MM.1S (cell line): ENCODE measurements around the gene SS18L1.

Experiments
- CTCF ChIP-seq: fragments of 300-600 bp; sonication (generic); IDR thresholded peaks from 2 replicates; pipeline ENCODE4 v1.5.1; 2016; ENCODE audit warnings: antibody characterized with exemption, low read length, mixed read lengths
- EZH2 ChIP-seq: fragments of 300-600 bp; sonication (generic); optimal IDR thresholded peaks from 2 replicates; pipeline ENCODE3; 2017; ENCODE audit warnings: low read depth, mild to moderate bottlenecking, antibody characterized with exemption, low read length, mixed read lengths
- EZH2phosphoT487 ChIP-seq: fragments of 300-600 bp; sonication (generic); IDR thresholded peaks from 2 replicates; pipeline ENCODE4 v1.6.1; 2018; ENCODE audit warnings: antibody characterized with exemption, low read length

DNA sequence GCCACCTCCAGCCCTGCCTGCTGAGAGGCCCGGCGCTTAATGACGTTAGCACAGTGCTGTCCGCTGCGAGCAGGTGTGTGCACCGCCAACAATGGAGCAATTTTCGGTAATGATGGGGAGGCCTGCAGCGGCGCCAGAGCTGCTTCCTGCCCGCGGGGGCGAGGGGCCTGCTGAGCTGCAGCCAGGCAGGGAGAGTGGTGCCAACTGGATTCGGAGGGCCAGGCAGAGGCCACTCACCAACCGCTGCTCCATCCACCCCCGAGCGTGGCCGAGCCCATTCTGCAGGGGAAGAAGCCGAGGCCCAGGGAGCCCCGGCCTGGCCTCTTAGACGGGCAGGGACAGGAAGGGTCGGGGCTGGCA is 66.9 kb downstream of the SS18L1 start:
- TF ChIP-seq EZH2 (no peak), CTCF (no peak), EZH2phosphoT487 (no peak)
